AG04449 (cell line): ENCODE data around the gene NELL1.

Source experiments
- CTCF ChIA-PET: fragments of 350-600 bp; formaldehyde crosslinking; extraction: SDS; loops from one replicate; lab custom pipeline; 2021; ENCODE audit warnings: antibody characterized with exemption; lab: Yijun Ruan, JAX
- POLR2A ChIA-PET: fragments of 400-600, 350-600 bp; formaldehyde crosslinking; extraction: SDS; loops from one replicate; lab custom pipeline; 2020; ENCODE audit warnings: antibody characterized with exemption, inconsistent platforms; lab: Yijun Ruan, JAX
- DNase-seq: peaks from one replicate; pipeline ENCODE4 v3.0.0-alpha.2; 2010; ENCODE audit warnings: low read depth, low spot score
- H3K4me3 ChIP-seq: 2 replicates; pipeline ENCODE4 v1.5.1; 2011; ENCODE audit warnings: low read depth, mild to moderate bottlenecking, control low read depth, low read length
- TF ChIP-seq, protein P1 (sequence below): IDR thresholded peaks from one replicate; pipeline ENCODE4 v1.5.1; 2011; ENCODE audit warnings: mild to moderate bottlenecking, moderate library complexity, low read length, control low read depth, inconsistent platforms; ENCODE audit not compliant: insufficient read depth; ENCODE audit errors: missing control alignments

Gene NELL1

DNA sequence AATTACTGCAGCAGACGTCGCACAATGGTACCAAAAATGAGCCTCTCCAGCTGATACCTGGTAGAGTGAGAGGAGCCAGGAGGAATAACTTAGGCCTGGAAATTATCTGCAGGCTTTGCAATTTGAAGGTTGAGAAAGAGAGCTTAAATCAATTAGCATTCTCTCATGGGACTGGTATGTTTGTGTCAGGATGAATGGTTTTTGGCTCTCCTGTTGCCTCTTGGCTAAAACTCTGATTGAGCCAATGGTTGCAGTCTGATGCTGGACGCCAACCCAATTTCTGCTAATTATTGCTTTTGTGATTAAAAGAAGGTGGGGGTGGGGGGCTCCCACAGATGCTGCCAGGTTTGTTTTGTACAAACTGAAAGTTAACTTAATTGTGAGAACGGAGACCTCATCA lies 12.5 kb upstream of the NELL1 start:
- DNase-seq = no peak
- POLR2A ChIA-PET = no interaction called here
- CTCF ChIA-PET = interaction anchor here (0.9 kb wide), 1 partner anchor 8 kb away, joined by 3 read pairs; no protein-coding TSS in a partner anchor
- TF ChIP-seq, protein P1, sequence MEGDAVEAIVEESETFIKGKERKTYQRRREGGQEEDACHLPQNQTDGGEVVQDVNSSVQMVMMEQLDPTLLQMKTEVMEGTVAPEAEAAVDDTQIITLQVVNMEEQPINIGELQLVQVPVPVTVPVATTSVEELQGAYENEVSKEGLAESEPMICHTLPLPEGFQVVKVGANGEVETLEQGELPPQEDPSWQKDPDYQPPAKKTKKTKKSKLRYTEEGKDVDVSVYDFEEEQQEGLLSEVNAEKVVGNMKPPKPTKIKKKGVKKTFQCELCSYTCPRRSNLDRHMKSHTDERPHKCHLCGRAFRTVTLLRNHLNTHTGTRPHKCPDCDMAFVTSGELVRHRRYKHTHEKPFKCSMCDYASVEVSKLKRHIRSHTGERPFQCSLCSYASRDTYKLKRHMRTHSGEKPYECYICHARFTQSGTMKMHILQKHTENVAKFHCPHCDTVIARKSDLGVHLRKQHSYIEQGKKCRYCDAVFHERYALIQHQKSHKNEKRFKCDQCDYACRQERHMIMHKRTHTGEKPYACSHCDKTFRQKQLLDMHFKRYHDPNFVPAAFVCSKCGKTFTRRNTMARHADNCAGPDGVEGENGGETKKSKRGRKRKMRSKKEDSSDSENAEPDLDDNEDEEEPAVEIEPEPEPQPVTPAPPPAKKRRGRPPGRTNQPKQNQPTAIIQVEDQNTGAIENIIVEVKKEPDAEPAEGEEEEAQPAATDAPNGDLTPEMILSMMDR = no peak
- H3K4me3 ChIP-seq = no peak overlapping the region

DNA sequence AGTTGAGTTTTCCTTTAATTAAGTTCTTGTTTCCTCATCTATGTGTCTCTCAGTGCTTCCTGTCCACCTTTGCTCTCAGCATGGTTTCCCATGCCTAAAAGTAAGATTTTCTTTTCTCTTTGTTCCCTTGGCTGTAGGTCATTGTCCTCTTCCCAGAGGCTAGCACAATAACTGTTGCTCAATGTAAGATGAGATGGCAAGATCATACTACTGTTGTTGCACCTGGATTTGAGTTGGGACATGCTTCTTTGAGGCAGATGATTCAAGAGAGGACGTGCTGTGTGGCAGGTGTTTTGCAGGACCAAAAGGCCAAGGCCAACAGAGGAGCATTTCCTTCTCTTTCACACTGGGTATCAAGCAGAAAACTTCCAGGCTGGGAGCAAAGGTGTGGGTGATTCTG lies 11.3 kb upstream of the NELL1 start:
- no peak for DNase-seq
- ChIA-PET POLR2A (no interaction called here), CTCF (no interaction called here)
- no peak overlapping the region for H3K4me3 ChIP-seq
- TF ChIP-seq, protein P1 = no peak

DNA sequence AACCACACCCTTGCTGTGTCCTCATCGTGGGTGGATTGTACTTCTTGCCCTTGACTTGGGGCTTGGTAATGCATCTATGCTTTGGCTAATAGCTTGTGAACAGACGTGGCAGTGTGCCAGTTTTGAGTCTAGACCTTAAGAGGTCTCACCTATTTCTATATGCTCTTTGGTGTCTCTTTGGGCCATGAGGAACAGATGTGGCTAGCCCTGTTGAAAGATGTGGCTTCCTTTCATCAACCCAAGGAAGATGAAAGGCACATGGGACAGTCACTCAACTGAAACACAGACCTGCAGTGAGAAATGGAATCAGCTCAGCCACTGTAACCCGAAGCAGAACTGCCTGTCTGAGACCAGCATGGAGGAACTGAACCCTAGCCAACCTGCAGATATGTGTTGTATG lies 7.9 kb upstream of the NELL1 start:
- no peak for DNase-seq
- POLR2A ChIA-PET = no interaction called here
- CTCF ChIA-PET = no interaction called here
- H3K4me3 ChIP-seq = no peak overlapping the region
- TF ChIP-seq, protein P1 = no peak

DNA sequence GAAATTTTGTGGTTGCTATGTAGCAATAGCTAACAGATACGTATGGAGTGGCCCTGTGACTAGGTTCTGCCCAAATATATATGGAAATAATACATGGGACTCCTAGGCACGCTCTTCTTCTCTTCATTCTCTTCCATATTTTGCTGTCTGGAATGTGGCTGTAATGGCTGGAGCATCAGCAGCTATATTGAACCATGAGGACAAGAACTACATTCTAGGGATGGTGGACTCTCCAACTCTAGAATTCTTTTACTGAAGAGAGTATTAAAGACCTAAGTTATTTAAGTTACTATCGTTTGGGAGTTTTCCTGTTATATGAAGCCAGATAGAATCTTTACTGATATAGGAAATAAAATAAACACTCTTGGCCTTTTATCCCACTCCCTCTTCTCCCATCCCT lies 7.5 kb upstream of the NELL1 start:
- CTCF ChIA-PET = no interaction called here

DNA sequence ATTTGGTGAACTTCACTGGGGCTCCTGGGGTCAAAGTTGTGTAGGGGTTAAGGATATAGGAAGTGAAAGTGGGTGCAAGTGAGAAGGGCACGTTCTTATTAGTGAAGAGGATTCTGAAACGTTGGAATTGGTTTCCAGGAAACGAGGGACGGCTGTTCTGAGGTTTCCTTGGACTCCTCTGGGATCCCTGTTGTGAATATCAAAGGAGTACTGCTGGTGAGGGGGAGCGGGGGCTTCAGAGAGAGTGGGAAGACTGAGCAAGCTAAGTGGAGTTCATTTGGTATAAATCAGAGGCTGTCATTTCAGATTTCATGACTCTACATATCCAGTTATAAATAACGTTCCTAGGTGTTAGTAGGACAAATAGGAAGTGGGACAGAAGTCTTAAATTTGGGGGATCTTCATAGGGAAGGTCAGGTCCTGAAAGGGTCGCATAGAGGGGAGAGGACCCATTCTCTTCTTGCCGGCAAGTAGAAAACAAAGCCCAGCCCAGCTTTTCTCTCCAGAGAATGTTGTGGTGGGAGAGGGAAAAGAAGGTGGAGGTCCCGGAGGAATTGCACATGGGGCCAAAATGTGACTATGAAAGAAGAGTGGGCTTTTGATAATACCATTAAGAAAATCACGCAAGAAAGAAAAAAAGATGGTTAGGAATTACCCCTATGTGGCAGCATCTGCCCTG lies 1.1 kb upstream of the NELL1 start:
- no peak for DNase-seq
- ChIA-PET POLR2A (no interaction called here), CTCF (no interaction called here)
- TF ChIP-seq, protein P1 = no peak
- no peak overlapping the region for H3K4me3 ChIP-seq

More for the DNA sequence above, 7.5 kb upstream of the NELL1 start:
- TF ChIP-seq, protein P1 = no peak
- DNase-seq = no peak
- H3K4me3 ChIP-seq = no peak overlapping the region
- POLR2A ChIA-PET = no interaction called here

DNA sequence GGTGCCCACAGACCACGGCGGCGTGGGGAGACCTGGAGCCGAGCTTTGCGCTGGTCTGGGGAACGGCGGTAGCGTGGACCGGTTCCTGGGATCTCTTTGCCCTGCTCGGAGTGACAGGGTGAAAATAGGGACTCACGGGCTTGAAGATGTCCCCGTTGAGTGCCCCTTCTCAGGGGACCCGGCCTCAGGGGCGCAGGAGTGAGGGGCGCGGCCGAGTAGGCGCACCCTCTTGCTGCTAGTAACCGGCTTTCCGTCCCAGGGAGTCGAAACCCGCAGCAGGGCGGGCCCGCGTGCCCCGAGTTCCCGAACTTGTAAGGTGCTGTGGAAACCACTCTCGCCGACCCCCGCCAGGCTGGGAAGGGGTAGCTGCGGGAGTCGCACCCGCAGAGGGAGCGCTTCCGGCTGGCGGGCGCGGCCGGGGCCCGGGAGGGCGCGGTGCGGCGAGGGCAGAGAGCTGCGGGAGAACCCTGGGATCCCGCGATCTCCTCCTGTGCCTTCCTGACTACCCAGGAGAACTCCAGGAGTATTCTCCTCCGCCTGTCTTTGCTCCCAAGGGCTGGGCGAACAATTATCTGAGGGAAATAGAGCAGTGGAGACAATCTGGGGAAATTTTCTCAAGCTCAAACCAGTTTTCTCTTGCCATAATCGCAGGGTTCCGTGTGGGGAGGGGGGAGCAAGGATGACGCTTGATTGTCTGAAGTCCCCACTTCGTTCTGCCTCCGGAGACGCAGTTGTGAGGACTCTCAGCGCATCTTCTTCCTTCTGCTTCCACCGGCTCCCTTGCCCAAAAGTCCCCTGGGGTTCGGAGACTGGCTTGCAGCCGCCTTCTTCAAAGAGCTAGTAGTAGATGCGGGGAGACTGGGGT lies 666 bp downstream of the NELL1 start:
- ChIA-PET POLR2A (no interaction called here), CTCF (interaction anchor here (2.7 kb wide), 1 partner anchor 21 kb away, joined by 17 read pairs; no protein-coding TSS in a partner anchor)
- no peak overlapping the region for H3K4me3 ChIP-seq
- TF ChIP-seq, protein P1 = no peak
- DNase-seq = no peak
